GM18858 (cell line): ENCODE results near the gene RGS10.

ENCODE experiments used
- ATAC-seq: cut with Tn5 transposase; IDR thresholded peaks from one replicate; pipeline ENCODE4 v1.9.1; 2021; ENCODE audit not compliant: unreplicated experiment

RGS10 gene

GRCh38 chr10:119499677-119500002 lies 42.9 kb downstream of the RGS10 start:
- ATAC-seq: no peak

GRCh38 chr10:119498889-119499676 lies 43.4 kb downstream of the RGS10 start:
- no peak for ATAC-seq

- ATAC-seq: no peak
Measured at GRCh38 chr10:119497243-119497642, 45.3 kb downstream of the RGS10 start.

GRCh38 chr10:119496273-119496672 lies 46.2 kb downstream of the RGS10 start:
- ATAC-seq: peak; percentile 79

- no peak for ATAC-seq
Measured at GRCh38 chr10:119495545-119495944, 47.0 kb downstream of the RGS10 start.

GRCh38 chr10:119495021-119495505 lies 47.5 kb downstream of the RGS10 start:
- ATAC-seq: no peak

- ATAC-seq: no peak
Measured at GRCh38 chr10:119494236-119495020, 48.1 kb downstream of the RGS10 start.

GRCh38 chr10:119493155-119493554 lies 49.4 kb downstream of the RGS10 start:
- no peak for ATAC-seq

- no peak for ATAC-seq
Measured at GRCh38 chr10:119491966-119492757, 50.4 kb downstream of the RGS10 start.

- ATAC-seq: no peak
Measured at GRCh38 chr10:119489991-119490326, 52.6 kb downstream of the RGS10 start.

GRCh38 chr10:119488675-119489074 lies 53.8 kb downstream of the RGS10 start:
- no peak for ATAC-seq

- no peak for ATAC-seq
Measured at GRCh38 chr10:119483839-119484238, 58.7 kb downstream of the RGS10 start.

- no peak for ATAC-seq
Measured at GRCh38 chr10:119483001-119483400, 59.5 kb downstream of the RGS10 start.

- no peak for ATAC-seq
Measured at GRCh38 chr10:119481781-119482426, 60.6 kb downstream of the RGS10 start.

- no peak for ATAC-seq
Measured at GRCh38 chr10:119480667-119481066, 61.9 kb downstream of the RGS10 start.

GRCh38 chr10:119479532-119479931 lies 63.0 kb downstream of the RGS10 start:
- no peak for ATAC-seq

GRCh38 chr10:119478811-119479341 lies 63.6 kb downstream of the RGS10 start:
- no peak for ATAC-seq

GRCh38 chr10:119478111-119478802 lies 64.3 kb downstream of the RGS10 start:
- peak; percentile 80 for ATAC-seq

- ATAC-seq: peak; percentile 39
Measured at GRCh38 chr10:119477444-119477843, 65.1 kb downstream of the RGS10 start.

- ATAC-seq: no peak
Measured at GRCh38 chr10:119474606-119475005, 67.9 kb downstream of the RGS10 start.
